Measurements from ENCODE around the gene FAM43A. TPM values are rescaled to one million over a fixed set of nuclear protein-coding genes. Genes with fewer than 3 reads are reported as not detected.

FAM43A gene
- total and polyA plus RNA-seq, 2 of the 8 experiments (the other 6 are each of a cell fraction or from before 2014, with no cell fraction given), result 2.3 to 2.6 TPM

- FAIRE-seq, result no peak
- Histone ChIP-seq H3K4ac (replicated peaks; ENCODE audit: insufficient read length, low read depth, low read length) (no peak overlapping the region), H4K20me1 (replicated peaks in 1 of 2; ENCODE audit: control insufficient read depth in 1 of 2, insufficient read depth in 2 of 2, low read length in 2 of 2) (no peaks in the 10 kb centered on the region), H2BK20ac (ENCODE audit: low read length) (no peak overlapping the region), H3K56ac (replicated peaks; ENCODE audit: insufficient read length, low read depth, low read length) (no peak overlapping the region), H3K23me2 (ENCODE audit: low read depth, low read length) (no peaks in the 10 kb centered on the region; the same call in 1 of the 2 replicates), H3K27ac (ENCODE audit: low read depth, low read length) (no peak overlapping the region), H3K36me3 (ENCODE audit: control insufficient read depth in 2 of 4, insufficient read depth in 4 of 4, low read length in 3 of 4) (no peaks in the 10 kb centered on the region), H3K27me3 (replicated peaks in 1 of 4; ENCODE audit: control insufficient read depth in 3 of 4, extremely low read depth in 1 of 4, insufficient read depth in 3 of 4, low read length in 3 of 4) (no peaks in the 10 kb centered on the region; a peak in 1 of 7 replicates), H4K91ac (replicated peaks; ENCODE audit: insufficient read length, low read length) (no peak overlapping the region), H4K8ac (ENCODE audit: extremely low read depth, insufficient read depth, low read length) (no peak overlapping the region), H3K79me1 (ENCODE audit: low read depth, low read length) (no peaks in the 10 kb centered on the region), H2AFZ (ENCODE audit: low read length) (0 out of 2 replicates have a peak overlapping the region, but pooled peaks have one; percentile 36), H3K9me3 (ENCODE audit: insufficient read depth in 2 of 2, low read depth in 1 of 2, low read length in 1 of 2) (no peaks in the 10 kb centered on the region), H3K79me2 (ENCODE audit: control insufficient read depth in 1 of 2, insufficient read depth in 2 of 2, low read length in 2 of 2) (no peaks in the 10 kb centered on the region), H3K4me2 (ENCODE audit: insufficient read depth in 1 of 2, low read depth in 2 of 2, low read length in 2 of 2) (no peak overlapping the region), H2BK120ac (replicated peaks; ENCODE audit: low read depth, low read length) (no peak overlapping the region), H3K14ac (ENCODE audit: insufficient read length) (no peak overlapping the region), H2BK15ac (ENCODE audit: low read length) (no peak overlapping the region), H3K9ac (replicated peaks in 1 of 4; ENCODE audit: extremely low read depth in 1 of 4, low read depth in 3 of 4, low read length in 3 of 4) (no peak overlapping the region), H2BK5ac (ENCODE audit: low read depth, low read length) (no peak overlapping the region), H4K5ac (ENCODE audit: insufficient read length, low read depth, low read length) (no peak overlapping the region), H2AK5ac (ENCODE audit: low read depth, low read length) (no peak overlapping the region), H3K4me1 (replicated peaks in 1 of 4; ENCODE audit: control insufficient read depth in 3 of 4, insufficient read depth in 4 of 4, low read length in 3 of 4) (no peaks in the 10 kb centered on the region; a peak in 1 of 7 replicates), H3K4me3 (ENCODE audit: extremely low read depth in 1 of 4, insufficient read depth in 2 of 4, low read depth in 3 of 4, low read length in 4 of 4) (no peak overlapping the region), H3K18ac (ENCODE audit: extremely low read depth, low read length) (no peak overlapping the region), H3K23ac (ENCODE audit: insufficient read length) (no peak overlapping the region), H2BK12ac (ENCODE audit: low read depth, low read length) (no peak overlapping the region)
- no peak for DNase-seq (ENCODE audit: low read depth in 1 of 2, low spot score in 2 of 2)
- ChIA-PET CTCF (ENCODE audit: partially characterized antibody) (interaction anchor here (0.7 to 2.0 kb wide), 5 partner anchors 10 to 199 kb away, joined by 3 to 5 read pairs (median 3); no protein-coding TSS in a partner anchor), POLR2A (ENCODE audit: partially characterized antibody) (no interaction called here)
- 84% methylated on average over 2 of the region's 2 CpGs; no CpG with 5 or more reads in 1 of the 2 experiments for WGBS, 2 experiments (ENCODE audit: extremely low coverage in 1 of 2, insufficient coverage in 1 of 2, insufficient read length in 1 of 2, insufficient replicate concordance in 2 of 2, low coverage in 1 of 2, low lambda C conversion rate in 2 of 2, missing lambda C conversion rate in 1 of 2)
- TF ChIP-seq TAF7 (optimal IDR thresholded peaks at IDR 0.05; ENCODE audit: borderline replicate concordance, low read depth, low read length) (no peak), MAX (IDR thresholded peaks at IDR 0.05) (no peak), RBBP5 (IDR thresholded peaks at IDR 0.05; ENCODE audit: borderline replicate concordance, low read depth, low read length) (no peak), EZH2 (IDR thresholded peaks at IDR 0.05; ENCODE audit: low read depth, low read length, severe bottlenecking) (no peak), KDM5A (IDR thresholded peaks at IDR 0.05; ENCODE audit: low read length) (no peak), EP300 (IDR thresholded peaks at IDR 0.05; ENCODE audit: borderline replicate concordance in 1 of 2, low read depth in 2 of 2, low read length in 2 of 2) (no peak), TAF1 (IDR thresholded peaks at IDR 0.05; ENCODE audit: low read depth, low read length) (no peak), POU5F1 (IDR thresholded peaks at IDR 0.05; ENCODE audit: low read depth, low read length) (no peak), POLR2AphosphoS5 (IDR thresholded peaks at IDR 0.05; ENCODE audit: low read depth, low read length) (no peak), SAP30 (IDR thresholded peaks at IDR 0.05; ENCODE audit: insufficient read depth, insufficient replicate concordance, low read length) (no peak), KDM1A (IDR thresholded peaks at IDR 0.05; ENCODE audit: borderline replicate concordance, low read length) (no peak), SP2 (IDR thresholded peaks at IDR 0.05; ENCODE audit: low read length) (no peak)
These were observed 43.3 kb downstream of the FAM43A start for GRCh38 chr3:194728986-194729385.
